Mesothelial cell of epicardium (in vitro differentiated cells): Measurements from ENCODE around the gene GALR2. TPM values are rescaled to one million over a fixed set of nuclear protein-coding genes. Genes with fewer than 3 reads are reported as not detected.
A peak's percentile ranks its signal among the peaks of the same experiment; 100 is the strongest.

Experiments used
- DNase-seq, 2 experiments: peaks; one replicate each; pipeline ENCODE4 v3.0.0; 2021; ENCODE audit warnings: low spot score in 2 of 2; ENCODE audit not compliant: unreplicated experiment in 2 of 2
- H3K27ac Mint-ChIP-seq: 2 replicates; pipeline ENCODE4 v1.8.0; 2021; ENCODE audit warnings: mixed read lengths
- H3K27me3 Mint-ChIP-seq: 2 replicates; pipeline ENCODE4 v1.8.0; 2021; ENCODE audit warnings: low read depth, mixed read lengths
- H3K36me3 Mint-ChIP-seq: 2 replicates; pipeline ENCODE4 v1.8.0; 2021; ENCODE audit warnings: mixed read lengths
- H3K4me1 Mint-ChIP-seq: 2 replicates; pipeline ENCODE4 v1.8.0; 2021; ENCODE audit warnings: mixed read lengths
- H3K4me3 Mint-ChIP-seq: 2 replicates; pipeline ENCODE4 v1.8.0; 2021; ENCODE audit warnings: mild to moderate bottlenecking, moderate library complexity, mixed read lengths
- H3K9me3 Mint-ChIP-seq: 2 replicates; pipeline ENCODE4 v1.8.0; 2021; ENCODE audit warnings: mixed read lengths
- total RNA-seq: library from RNA; stranded (reverse); gene quantifications from 3 replicates; pipeline ENCODE4 v1.2.1, GENCODE V29; 2021
- TF ChIP-seq, protein P1 (sequence below): fragments of 200-600 bp; sonication (generic); IDR thresholded peaks from one replicate; pipeline ENCODE4 v1.5.0; 2021; ENCODE audit warnings: antibody characterized with exemption; ENCODE audit not compliant: unreplicated experiment

Gene GALR2
- total RNA-seq, 1 donor from 2014 or later, result not detected

DNA sequence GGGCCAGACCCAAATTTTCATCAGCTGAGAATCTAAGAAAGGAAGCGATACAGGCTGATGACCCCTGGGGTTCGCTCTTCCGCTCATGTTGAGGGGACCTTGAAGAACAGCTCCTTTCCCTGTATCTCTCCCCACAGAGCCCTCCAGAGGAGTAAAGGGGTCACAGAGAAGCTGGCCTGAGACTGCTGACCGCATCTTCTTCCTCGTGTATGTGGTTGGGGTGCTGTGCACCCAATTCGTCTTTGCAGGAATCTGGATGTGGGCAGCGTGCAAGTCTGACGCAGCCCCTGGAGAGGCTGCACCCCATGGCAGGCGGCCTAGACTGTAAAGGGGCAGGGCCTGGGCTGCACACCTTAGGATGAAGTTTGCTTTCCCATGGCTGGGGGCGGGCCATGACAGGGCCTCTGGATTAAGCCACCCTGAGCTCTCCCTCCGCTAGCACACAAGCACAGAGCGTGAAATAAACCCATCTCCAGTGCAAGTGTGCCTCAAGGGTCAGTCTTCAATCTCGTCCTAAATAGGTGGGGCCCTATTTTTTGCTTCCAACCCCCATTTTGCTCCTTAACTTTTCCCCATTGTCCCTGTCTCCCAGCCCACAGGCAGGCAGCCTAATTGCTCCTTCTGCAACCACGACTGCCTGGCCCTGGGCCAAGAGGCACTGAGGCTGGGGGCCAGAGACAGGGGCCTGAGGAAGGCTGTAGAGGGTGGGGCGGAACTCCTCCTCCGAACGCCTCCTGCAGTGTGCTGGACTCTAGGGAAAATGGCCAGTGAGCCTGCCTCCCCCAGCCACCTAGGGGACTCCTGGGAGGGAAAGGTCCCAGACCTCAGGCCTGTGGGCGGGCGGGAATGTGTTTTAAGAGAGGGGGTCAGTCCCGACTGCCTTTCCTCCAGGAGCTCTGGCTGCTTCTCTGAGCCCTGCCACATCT, 8.0 kb downstream of the GALR2 start:
- DNase-seq, result no peak
- Mint-ChIP-seq H3K4me3 (no peak overlapping the region), H3K27ac (peak overlapping the region; percentile 16), H3K36me3 (peaks cover 8% of the 10 kb centered on the region), H3K4me1 (peaks cover 40% of the 10 kb centered on the region), H3K9me3 (no peaks in the 10 kb centered on the region), H3K27me3 (peaks cover 26% of the 10 kb centered on the region)
- TF ChIP-seq, protein P1, sequence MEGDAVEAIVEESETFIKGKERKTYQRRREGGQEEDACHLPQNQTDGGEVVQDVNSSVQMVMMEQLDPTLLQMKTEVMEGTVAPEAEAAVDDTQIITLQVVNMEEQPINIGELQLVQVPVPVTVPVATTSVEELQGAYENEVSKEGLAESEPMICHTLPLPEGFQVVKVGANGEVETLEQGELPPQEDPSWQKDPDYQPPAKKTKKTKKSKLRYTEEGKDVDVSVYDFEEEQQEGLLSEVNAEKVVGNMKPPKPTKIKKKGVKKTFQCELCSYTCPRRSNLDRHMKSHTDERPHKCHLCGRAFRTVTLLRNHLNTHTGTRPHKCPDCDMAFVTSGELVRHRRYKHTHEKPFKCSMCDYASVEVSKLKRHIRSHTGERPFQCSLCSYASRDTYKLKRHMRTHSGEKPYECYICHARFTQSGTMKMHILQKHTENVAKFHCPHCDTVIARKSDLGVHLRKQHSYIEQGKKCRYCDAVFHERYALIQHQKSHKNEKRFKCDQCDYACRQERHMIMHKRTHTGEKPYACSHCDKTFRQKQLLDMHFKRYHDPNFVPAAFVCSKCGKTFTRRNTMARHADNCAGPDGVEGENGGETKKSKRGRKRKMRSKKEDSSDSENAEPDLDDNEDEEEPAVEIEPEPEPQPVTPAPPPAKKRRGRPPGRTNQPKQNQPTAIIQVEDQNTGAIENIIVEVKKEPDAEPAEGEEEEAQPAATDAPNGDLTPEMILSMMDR, result no peak

DNA sequence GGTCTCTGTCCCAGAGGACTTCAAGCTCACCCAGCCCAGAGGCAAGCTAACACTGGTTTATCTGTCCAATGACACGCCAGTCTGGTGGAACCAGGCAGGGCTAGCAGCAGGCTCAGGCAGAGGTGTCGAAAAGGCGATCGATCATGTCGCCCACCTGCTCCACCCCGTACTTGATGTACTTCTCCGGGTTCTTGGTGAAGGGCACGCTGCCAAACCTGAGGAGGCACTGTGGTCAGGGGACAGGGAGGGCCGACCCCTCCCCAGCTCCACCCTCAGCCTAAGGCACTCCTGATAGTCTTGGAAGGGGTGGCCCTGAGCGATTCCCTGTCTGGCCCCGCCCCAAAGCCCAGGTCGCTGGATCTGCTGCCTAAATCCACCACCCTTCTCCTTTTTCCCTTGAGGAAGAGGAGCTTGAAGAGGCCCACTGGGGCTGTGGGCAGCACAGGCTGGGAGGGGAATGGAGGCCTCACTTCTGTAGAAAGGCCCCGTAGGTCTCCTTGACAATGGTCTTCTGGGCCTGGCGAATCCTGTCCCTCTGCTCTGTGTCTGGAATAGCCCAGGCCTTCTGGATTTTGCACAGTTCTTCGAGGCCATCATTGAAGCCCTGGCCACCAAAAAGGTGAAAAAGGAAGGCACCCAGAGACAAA, 9.1 kb downstream of the GALR2 start:
- H3K36me3 Mint-ChIP-seq, result peaks cover 10% of the 10 kb centered on the region
- H3K9me3 Mint-ChIP-seq, result no peaks in the 10 kb centered on the region
- TF ChIP-seq, protein P1, result no peak
- H3K4me1 Mint-ChIP-seq, result peaks cover 38% of the 10 kb centered on the region
- peak overlapping the region; percentile 56 for H3K27ac Mint-ChIP-seq
- H3K27me3 Mint-ChIP-seq, result peaks cover 15% of the 10 kb centered on the region
- no peak overlapping the region for H3K4me3 Mint-ChIP-seq
- DNase-seq, result no peak

DNA sequence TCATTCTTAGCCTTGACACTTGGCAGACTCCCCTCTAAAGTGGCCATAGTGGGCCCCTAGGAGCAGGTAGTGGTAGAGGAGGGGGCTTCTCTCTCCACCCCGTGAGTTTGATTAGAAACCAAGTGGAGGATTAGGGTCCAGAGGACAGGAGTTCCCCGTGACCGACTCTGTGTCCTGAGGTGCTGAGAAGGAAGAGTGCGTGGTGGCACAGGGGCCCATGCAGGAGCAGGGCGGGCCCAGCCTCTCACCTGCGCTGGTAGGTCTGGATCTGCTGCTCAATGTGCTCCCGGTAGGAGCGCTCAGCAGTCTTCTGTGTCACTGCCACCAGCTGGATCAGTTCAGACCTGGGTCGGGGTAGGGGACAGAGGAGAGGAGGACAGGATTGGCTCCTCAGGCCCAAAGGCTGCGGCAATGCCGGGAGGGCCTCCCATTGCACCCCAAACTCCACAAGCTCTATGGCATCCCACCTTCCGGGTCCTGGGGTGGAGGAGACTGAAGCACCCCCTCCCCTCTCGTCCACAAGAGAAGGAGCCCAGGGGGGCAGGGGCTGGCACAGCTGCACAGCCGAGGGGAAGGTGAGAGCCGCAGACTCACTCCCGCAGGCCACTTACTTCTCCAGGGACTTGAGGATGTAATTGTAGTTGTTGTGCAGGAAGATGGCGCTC, 10.6 kb downstream of the GALR2 start:
- Mint-ChIP-seq H3K4me1 (peaks cover 25% of the 10 kb centered on the region), H3K27ac (no peak overlapping the region), H3K9me3 (no peaks in the 10 kb centered on the region), H3K4me3 (no peak overlapping the region), H3K27me3 (no peaks in the 10 kb centered on the region), H3K36me3 (peaks cover 16% of the 10 kb centered on the region)
- no peak for DNase-seq
- TF ChIP-seq, protein P1, result no peak

DNA sequence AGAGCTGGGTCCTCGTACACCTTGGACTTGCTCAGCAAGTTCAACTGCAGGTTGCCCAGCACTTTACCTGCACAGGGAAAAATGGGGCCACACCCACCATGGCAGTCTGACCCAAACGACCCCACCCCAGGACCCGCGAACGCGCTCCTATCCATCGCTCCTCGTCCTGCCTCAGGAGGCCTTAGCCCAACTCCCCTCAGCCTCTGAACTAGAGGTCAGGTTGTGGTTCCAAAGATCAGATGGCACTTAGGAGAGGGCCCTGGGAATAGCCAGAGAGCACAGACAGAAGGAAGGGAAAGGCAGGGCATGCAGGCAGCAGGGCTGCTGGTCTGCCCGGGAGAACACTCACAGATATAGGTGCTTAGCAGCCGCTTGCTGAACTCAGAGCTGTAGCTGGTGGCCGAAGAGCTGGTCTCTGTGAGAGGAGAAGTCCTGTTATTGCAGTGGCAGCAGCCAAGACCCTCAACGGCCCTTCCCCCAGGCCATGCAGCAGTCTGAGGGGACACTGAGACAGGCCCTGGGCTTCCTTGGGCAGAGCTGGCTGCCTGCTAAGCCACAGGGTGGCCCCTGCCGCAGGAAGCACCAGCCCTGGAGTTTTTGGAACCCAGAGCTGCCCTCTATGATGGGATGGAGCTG, 11.3 kb downstream of the GALR2 start:
- Mint-ChIP-seq H3K27ac (no peak overlapping the region), H3K9me3 (no peaks in the 10 kb centered on the region)

DNA sequence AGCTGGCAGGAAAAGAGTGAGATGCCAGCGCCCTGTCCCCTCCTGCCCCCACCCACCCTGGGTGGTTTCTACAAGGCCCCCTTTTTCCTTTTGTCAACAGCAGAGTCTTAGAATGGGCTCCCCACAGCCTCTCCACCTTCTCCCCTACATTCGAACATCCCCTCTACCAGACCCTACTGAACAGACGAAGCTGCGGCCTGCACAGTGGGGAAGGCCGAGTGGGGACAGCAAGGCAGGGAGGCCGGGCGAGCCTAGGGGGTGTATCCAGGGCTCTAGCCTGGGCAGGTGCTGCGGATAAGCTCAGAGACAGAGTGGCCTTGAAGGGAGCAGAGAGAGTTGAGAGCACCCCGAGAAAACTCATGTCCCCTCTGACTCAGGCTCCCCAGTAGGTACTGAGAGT, 11.8 kb downstream of the GALR2 start:
- Mint-ChIP-seq H3K4me1 (peaks cover 16% of the 10 kb centered on the region), H3K36me3 (peaks cover 18% of the 10 kb centered on the region), H3K27ac (no peak overlapping the region), H3K27me3 (no peaks in the 10 kb centered on the region), H3K4me3 (no peak overlapping the region), H3K9me3 (no peaks in the 10 kb centered on the region)
- TF ChIP-seq, protein P1, result no peak
- DNase-seq, result no peak

More for the DNA sequence above, 11.3 kb downstream of the GALR2 start:
- DNase-seq, result no peak
- TF ChIP-seq, protein P1, result no peak
- H3K4me1 Mint-ChIP-seq, result peaks cover 20% of the 10 kb centered on the region
- no peak overlapping the region for H3K4me3 Mint-ChIP-seq
- no peaks in the 10 kb centered on the region for H3K27me3 Mint-ChIP-seq
- H3K36me3 Mint-ChIP-seq, result peaks cover 16% of the 10 kb centered on the region
